Stimulated activated CD8-positive, alpha-beta memory T cell treated with anti-CD3 and anti-CD28 coated beads, Interleukin-15, amount 100 ng/mL, for 48 hours (primary cell): ENCODE measurements around the gene AUTS2.

ENCODE experiments used
- DNase-seq, 2 donors: peaks; one replicate each; pipeline ENCODE4 v3.0.0-alpha.2; 2020; ENCODE audit warnings: low read depth in 2 of 2

The AUTS2 gene

DNA sequence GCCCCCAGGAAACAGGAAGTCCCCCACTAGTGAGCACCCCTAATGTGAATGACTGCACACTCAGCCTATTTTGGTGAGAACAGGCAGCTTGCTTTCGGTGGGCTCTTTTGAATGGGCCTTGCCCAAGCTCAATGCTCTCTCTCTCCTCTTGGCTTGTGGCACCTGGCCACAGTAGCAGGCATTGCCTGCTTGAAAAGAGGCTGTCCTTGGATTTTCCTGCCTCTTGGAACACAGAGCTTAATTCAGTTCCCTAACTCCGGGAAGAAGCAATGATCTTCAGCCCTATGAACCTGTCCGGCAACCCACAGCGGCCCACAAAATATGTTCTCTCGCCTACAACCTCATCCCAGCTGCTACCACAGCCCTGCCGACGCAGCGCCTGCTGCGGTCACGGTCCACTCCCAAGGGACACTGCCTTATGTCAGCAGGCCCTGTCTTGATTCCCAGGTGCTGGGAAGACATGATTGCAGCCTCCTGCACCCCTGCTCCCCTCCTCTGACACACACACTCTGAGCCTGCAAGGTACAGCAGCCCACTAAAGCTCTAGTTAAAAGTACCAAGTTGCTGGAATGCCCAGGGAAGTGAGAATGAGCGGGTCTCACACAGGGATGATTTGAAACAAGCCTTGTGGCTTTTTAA is 818.2 kb downstream of the AUTS2 start:
- DNase-seq: no peak

- no peak for DNase-seq
Measured at GRCh38 chr7:70416986-70417655, 818.8 kb downstream of the AUTS2 start.

- no peak for DNase-seq
Measured at GRCh38 chr7:70419526-70420380, 821.5 kb downstream of the AUTS2 start.

DNA sequence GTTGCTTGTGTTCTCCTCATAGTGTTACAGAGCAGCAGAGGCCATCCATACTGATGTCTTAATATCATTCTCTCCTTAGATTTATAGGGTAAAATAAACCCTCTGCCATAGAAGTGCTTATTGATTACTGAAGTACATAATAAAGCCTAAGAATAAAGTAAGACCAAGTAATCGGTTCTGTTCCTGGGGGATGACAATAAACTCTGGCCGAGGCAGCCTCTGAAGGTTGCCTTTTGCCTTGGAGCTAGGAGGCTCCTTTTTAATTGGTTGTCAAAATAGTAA is 822.0 kb downstream of the AUTS2 start:
- DNase-seq: no peak

- no peak for DNase-seq
Measured at GRCh38 chr7:70421319-70421718, 823.0 kb downstream of the AUTS2 start.

- DNase-seq: no peak
Measured at GRCh38 chr7:70426249-70426880, 828.1 kb downstream of the AUTS2 start.

GRCh38 chr7:70432567-70433001 is 834.3 kb downstream of the AUTS2 start:
- no peak for DNase-seq

- no peak for DNase-seq
Measured at GRCh38 chr7:70434376-70434775, 836.1 kb downstream of the AUTS2 start.

DNA sequence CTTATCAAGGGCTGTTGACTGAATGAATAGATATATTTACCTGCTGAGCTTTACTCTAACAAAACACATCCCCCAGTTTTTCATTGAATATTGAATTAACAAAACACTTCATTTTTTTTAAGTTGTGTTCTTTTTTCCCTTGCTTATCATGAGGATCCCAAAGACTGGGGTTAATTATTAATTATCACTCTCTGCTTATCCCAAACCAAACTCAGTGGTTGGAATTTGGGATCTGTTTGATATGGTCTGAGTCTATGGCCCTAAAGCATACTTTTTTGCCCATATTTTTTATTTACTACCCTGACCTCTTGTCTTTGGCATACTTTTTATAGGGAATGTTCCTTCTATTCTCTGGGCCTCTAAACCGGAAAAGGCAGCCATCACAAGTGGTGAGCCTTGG is 836.5 kb downstream of the AUTS2 start:
- DNase-seq: no peak

- no peak for DNase-seq
Measured at GRCh38 chr7:70435634-70436033, 837.4 kb downstream of the AUTS2 start.

DNA sequence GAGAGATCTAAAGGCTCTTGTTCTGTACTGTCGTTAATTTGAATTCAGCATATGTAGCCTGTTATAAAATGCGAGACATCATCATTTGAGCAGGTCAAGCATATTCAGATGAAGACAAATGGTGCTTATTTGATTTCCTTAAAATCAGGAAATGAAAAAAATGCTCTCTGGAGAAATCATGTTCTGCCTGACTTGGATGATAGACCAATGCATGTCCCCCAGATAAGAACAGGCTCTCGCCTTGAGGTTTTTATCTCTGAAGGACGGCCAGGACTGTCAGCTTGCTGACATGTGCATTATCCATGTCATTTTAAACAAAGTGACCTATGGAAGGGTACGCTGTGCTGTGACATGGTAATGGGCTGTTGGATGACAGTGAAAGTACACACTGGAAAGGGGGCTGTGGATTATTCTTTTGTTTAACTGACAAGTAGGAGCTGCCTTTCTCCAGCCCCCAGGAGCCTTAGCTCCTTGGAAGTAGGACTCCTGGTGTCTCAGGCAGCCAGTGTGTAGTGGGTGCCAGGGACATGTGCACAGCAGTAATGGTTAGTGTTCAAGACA is 838.6 kb downstream of the AUTS2 start:
- no peak for DNase-seq

DNA sequence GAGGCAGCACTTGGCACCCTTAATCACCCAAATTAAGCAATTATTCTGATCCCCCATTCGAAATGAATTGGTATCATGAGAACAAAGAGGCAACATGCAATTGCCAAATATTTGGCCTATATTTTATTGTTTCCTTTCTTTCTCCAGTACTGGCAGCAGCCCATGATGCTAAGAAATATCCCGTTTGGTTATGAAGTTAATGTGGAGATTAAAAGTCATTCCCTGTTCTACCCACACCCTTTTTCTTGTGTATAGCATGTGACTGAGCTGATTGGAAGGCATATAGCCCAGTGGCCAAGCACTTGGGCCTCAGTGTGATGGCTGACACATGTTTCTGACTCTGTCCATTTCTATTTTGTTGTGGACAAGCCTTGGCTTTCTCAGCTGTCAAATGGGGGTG is 841.4 kb downstream of the AUTS2 start:
- no peak for DNase-seq

DNA sequence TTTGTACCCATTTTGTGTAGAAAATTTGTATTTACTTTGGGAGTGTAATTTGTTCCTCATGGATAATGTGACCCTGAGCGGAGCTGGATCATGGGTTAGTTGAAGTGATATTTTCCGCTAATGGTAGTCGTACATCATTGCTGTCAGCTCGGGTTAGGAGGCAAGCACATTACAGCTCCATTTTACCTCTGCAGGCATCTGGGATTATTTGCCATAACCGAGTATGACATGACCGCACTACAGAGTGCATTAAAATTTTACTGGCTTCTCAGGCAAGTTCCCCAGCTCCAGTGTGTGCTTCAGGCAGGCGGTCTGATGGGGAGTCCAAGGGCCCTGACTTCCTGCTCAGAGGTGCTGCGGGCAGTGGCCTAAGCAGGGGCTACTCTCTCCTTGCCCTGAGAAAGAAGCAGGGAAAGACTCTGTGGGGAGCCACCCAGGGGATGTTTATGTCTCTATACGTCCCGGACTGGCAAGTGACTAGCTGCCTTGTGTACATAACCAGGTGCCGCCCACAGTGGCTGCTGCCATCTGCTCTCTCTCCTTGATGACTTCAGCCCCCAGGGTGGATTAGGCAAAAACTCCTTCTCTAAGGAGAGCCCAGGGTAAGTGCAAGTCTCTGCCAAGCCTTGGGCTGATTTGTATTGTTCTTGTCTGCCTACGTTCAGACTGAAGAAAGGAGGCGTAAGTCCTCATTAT is 848.3 kb downstream of the AUTS2 start:
- DNase-seq: no peak

- DNase-seq: no peak
Measured at GRCh38 chr7:70448312-70448906, 850.1 kb downstream of the AUTS2 start.

- no peak for DNase-seq
Measured at GRCh38 chr7:70450731-70451130, 852.5 kb downstream of the AUTS2 start.

DNA sequence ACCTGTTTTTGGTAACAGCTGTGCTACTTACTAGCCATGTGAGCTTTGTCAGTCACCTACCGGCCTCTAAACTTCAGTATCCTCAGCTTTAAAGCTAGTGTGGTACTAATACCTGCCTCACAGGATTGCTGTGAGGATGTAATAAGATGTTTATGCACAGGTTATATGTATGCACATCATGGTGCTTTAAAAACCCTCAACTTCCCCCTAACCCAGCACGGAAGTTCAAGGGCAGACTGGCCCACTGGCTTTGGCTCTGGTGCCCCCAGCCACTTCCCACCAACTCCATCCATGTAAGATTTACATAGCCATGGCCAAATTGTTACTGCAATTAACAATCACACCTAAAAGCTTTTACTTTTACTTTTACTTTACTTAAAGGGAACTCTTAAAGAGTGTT is 857.6 kb downstream of the AUTS2 start:
- no peak for DNase-seq

DNA sequence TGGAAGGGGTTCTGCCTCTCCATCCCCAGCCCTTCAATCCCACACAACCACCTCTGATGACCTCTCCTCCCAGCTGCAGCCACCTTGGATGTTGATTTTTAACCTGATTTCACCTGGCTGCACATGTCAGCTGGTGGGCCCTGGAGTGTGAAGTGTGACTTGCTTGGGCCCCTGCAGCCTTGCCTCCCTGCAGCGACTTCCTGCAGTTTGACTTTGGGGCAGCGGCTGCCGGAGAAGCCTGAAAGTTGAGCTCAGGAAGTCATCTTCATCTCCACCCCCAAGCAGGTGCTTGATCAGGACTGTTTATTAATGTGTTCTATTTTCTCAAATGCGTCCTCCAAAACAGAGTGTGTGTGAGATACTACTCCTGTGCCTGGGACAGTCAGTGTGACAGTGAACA is 858.4 kb downstream of the AUTS2 start:
- no peak for DNase-seq

DNA sequence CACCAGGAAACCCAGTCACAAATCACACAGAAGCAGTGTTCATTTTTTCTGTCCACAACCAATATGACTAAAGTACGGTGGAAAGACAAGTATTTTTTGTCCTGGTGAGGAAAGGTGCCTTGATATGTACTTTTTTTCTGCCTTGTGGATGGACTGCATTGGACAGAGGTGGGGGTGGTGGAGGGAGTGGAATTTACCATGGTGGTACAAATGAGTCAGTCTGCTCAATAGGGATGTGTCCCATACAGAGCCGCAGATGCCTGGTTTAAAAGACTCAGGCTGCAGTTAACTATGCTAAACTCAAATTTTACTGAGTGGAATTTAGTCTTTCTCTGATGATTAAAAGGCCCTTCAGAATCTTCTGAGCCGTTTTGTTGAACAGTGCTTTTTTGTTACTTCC is 859.2 kb downstream of the AUTS2 start:
- no peak for DNase-seq

DNA sequence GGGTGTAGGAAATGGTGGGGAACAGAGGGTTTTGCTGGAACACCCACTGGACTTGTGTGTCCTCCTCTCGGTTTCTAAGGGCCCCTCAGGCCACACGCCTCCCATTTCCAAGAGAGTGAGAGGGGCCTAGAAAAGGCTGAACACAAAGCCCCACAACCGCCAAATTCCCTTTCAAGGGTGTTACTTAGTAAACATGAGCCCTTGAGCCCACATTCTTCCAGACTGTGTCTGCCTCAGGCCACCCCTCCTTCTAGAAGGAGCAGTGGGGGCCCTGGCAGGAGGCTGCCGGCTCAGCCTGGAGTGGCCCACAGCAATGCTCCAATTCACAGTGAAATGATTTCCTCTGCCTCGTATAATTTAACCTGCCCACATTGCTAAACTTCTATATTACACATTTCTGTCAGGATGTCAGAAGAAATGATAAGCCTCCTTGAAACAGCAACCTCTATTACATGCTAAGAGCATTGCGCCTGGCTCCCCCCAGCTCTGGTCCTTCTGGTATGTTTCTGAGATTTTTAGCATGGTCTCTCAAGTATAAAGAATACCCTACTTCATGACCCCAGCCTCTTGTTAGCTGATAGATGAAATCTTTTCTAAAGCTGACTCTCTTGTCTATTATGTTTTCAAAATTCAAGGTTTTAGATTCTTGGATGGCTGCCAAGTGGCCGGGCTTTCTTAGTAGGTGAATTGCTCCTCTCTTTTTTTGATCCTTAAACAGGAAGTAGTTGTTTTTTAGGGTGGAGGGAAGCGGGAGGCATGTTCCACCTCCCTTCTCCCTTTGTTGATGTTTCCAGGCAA is 859.8 kb downstream of the AUTS2 start:
- DNase-seq: no peak

DNA sequence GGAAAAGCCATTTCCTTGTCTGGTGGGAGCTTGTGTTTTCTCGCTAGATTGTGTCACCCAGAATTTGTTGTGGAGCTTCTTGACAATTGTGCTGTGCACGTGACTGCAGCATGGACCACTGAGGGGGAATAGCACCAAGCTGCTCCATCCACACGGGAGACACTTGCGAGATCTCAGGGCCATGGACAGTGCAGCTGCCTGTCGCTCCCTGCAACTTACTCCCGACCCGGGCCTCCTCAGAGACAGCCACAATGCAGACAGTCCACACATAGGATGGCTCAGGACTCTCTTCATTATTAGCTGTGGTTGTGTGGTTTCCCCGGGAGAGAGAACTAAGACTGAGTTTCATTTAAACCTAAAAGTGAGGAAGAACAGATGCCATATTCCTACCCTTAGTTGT is 860.5 kb downstream of the AUTS2 start:
- DNase-seq: no peak
